HPDE6-E6E7 (cell line): Measurements from ENCODE around the gene MVB12A.

Source experiments
- DNase-seq: peaks from one replicate; pipeline ENCODE4 v3.0.0; 2011; ENCODE audit warnings: missing footprints; ENCODE audit errors: extremely low spot score

MVB12A gene

GRCh38 chr19:17419621-17420474 is at the start of gene MVB12A:
Gene MVB12A (plus strand): TSS chr19:17420047. CDS start chr19:17420136, 89 bp downstream.
- DNase-seq, result peak; percentile 95

- DNase-seq, result no peak
Observed at GRCh38 chr19:17376935-17377600, 42.8 kb upstream of the MVB12A start, which contains the start of gene PLVAP. Gene PLVAP (minus strand): TSS chr19:17377342. CDS start chr19:17377288, 54 bp downstream.

- no peak for DNase-seq
Observed at GRCh38 chr19:17378271-17378670, 41.6 kb upstream of the MVB12A start.

- no peak for DNase-seq
Observed at GRCh38 chr19:17379221-17379631, 40.6 kb upstream of the MVB12A start.

- no peak for DNase-seq
Observed at GRCh38 chr19:17380426-17381138, 39.3 kb upstream of the MVB12A start.

- DNase-seq, result no peak
Observed at GRCh38 chr19:17385878-17386611, 33.8 kb upstream of the MVB12A start.

GRCh38 chr19:17389288-17389687 is 30.6 kb upstream of the MVB12A start:
- no peak for DNase-seq

GRCh38 chr19:17389957-17390664 is 29.7 kb upstream of the MVB12A start:
- no peak for DNase-seq

DNA sequence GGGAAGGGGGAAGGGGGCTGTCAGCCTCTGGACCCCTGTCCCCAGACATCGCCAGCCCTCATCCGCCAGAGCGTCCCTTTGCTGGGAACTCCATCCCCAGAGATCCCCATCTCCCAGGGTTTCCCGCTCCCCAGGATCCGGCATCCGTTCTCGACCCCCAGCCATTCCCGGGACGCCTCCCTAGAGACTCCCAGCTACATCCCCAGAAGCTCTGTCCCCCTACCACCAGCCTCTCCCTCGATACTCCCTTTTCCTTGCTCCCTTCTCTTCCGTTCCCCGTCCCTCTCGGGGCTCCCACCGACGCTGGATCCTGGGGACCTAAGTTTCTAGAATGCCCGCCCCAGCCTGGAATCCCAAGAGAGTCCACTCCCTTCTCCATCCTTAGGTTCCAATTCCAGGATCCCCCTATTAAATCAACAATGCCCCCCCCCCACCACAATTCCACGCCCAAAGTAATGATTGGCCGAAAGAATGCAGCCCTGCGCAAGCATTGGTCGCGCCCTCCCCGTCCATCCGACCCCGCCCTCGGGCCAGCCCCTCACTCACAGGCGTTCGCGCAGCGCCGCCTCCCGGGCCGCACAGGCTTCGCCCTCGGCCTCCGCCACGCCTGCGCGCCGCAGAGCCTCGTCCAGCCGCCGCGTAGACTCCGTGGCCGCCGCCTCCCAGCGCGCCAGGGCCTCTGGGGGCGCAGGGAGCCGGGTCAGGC is 29.0 kb upstream of the MVB12A start:
- peak; percentile 85 for DNase-seq

GRCh38 chr19:17391371-17392151 is 28.3 kb upstream of the MVB12A start:
- no peak for DNase-seq

DNA sequence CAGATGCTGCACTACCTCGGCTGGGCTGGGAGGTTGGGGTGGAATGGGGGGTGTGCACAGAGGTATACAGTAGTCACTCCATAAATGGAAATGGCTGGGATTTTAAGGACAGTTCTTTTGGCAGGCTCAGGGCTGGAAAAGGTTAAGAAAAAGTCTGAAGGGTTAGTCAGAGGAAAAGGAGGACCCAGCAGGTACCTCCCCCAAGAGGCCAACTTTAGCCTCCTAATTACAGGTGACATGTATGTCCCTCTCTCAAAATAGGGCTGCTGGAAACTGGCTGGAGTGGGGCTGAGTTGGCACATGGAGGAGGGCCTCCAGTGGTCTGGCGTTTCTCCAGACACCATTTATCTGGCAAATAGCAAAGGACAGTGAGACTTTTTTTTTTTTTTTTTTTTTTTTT is 26.8 kb upstream of the MVB12A start:
- DNase-seq, result no peak

- DNase-seq, result no peak
Observed at GRCh38 chr19:17393914-17394313, 25.9 kb upstream of the MVB12A start, which contains the start of gene CCDC194. Gene CCDC194 (minus strand): TSS chr19:17394196. CDS start chr19:17394158, 38 bp downstream.

- DNase-seq, result no peak
Observed at GRCh38 chr19:17394891-17395415, 24.9 kb upstream of the MVB12A start.

DNA sequence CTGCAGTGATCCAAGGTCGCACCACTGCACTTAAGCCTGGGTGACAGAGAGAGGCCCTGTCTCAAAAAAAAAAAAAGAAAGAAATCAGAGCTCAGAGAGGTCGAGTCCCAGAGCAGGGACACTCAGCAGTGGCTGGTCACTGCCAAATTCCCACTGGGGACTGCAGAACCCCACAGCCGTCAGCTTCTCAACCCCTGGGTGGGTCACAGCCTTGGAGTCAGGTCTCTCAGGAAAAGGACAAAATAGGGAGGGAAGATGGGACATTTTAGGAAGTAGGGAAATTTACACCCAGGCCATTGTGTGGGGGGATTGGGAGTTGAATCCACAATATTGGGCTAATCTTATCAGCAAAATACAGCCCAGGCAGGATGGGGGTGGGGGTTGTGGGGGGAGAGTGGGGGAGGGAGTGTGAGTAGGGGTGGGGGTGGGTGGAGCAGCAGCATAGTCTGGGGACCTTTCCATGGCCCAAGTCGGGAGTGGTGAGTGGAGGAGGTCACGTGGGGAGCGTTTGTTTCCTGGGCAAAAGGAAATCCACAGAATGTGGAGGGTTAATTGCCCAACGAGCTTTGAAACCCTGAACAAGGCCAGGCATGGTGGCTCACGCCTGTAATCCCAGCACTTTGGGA is 20.8 kb upstream of the MVB12A start:
- DNase-seq, result no peak

DNA sequence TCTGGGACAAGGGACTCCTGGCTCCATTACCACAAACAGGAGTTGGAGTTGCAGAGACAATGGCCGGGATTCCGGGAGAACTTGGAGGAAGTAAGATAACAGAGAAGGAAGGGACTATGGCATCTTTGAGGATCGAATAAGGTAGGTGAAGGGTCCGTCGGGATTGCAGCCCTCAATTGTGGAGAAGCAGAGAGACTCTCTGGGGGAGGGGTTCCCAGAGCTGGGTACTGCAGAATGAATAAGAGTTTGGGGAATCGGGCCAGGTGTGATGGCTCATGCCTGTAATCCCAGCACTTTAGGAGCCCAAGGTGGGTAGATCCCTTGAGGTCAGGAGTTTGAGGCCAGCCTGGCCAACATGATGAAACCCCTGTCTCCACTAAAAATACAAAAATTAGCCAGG is 18.2 kb upstream of the MVB12A start:
- no peak for DNase-seq

- DNase-seq, result no peak
Observed at GRCh38 chr19:17402982-17403855, 16.6 kb upstream of the MVB12A start.

DNA sequence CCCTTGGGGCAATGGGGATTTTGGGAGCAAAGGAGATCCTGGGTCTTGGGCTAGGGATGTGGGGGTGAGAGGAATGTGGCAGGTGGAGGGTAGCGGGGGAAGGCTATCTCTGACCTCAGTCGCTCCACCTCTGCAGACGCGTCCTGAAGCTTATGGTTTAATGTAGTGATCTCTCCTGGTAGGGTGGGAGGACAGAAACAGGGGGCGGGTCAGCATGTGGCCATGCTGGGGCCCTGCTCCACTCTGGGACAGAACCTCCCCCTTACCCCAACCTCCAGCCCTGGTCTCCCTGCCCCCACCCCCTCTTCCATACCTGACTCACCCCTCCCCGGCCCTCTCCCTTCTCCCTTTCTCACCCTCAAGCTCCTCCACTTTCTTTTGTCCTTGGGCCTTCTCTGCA is 15.8 kb upstream of the MVB12A start:
- no peak for DNase-seq
